Heart left ventricle (tissue), 13 donors: ENCODE results near the gene RAD50.

Experiments used
- CTCF ChIP-seq, 12 donors: fragments of 200-600 bp; sonication (generic) in 4 of 12; IDR thresholded peaks; one replicate each; pipeline versions ENCODE4 v1.5.0 to v1.8.0; 2018 to 2022; ENCODE audit warnings: antibody characterized with exemption in 12 of 12, mild to moderate bottlenecking in 5 of 12
- POLR2A ChIP-seq, 2 donors: fragments of 450-650 bp; IDR thresholded peaks; one replicate each; pipeline ENCODE4 v1.6.1; 2017; ENCODE audit warnings: antibody characterized with exemption in 2 of 2, mild to moderate bottlenecking in 2 of 2, moderate library complexity in 2 of 2
- donor health status: ischemic (EF 13 %, LVEDD 7.1; RV severe dilation, severe dysfunction).
- donor health status: DM: no; HTN: yes; CAD: no.
- donor health status: DM: no; HTN: no; CAD: no.
- donor health status: ischemic (EF 25% LVEDD 6.9; RV normal size, moderate dysfunction).
- donor health status: ischemic (EF 25% LVEDD 5.7; RV mildly dilated, moderate dysfunction).
- donor health status: ischemic (EF 35%, LVEDD 5.7; RV mildly dilated, moderate dysfunction).
- donor health status: nonischemic (EF 11% LVEDD 7.7; RV severe dilation, severe dysfunction).
- donor health status: DM: yes; HTN: yes; CAD: no.
- donor health status: PGD.
- donor health status: ischemic (EF 29% LVEDD 5.4; RV normal size, mild dysfunction).
- donor health status: nonischemic (EF 23%, LVEDD 6.1; RV moderate dilation, normal function).

DNA sequence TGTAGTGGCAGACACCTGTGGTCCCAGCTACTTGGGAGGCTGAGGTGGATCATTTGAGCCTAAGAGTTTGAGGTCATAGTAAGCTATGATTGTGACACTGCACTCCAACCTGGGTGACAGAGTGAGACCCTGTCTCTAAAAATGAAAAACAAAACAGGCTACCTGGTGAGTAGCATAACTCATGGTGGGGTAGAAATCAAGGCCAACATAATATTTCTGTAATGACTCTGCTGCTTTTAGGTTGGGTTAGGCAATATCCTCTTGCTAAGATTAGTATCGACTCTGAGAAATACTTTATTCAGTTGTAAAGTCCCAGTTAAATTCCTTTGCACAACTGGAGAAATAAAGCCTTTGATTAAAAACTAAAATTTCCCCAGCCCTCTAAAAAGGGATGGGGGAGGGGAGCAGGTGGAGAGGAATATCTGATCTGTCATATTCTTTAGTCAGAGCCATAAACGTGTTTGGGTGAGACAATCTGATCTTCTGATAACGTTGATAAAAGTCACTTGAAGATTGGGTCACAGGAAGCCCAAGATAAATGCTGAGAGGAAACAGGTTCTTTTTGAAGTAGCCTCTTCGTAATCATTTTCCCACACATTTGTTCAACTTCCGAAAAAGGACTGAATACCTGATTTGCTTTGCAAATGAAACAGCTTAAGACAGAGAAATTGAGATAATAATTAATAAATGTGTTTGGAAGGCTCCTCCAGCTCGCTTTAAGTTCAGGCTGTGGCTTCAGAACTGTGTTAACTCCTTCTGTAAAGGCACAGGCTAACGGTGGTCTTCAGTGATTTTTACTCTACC lies 132.0 kb downstream of the RAD50 start:
- no peak for TF ChIP-seq CTCF (IDR thresholded peaks at IDR 0.05)
- no peak for TF ChIP-seq POLR2A (IDR thresholded peaks at IDR 0.05)
